ENCODE results near the gene PPP1R3D. TPM values are rescaled to one million over a fixed set of nuclear protein-coding genes. Genes with fewer than 3 reads are reported as not detected.

Gene PPP1R3D
- total RNA-seq, 1 donor from 2014 or later = 4.5 TPM

DNA sequence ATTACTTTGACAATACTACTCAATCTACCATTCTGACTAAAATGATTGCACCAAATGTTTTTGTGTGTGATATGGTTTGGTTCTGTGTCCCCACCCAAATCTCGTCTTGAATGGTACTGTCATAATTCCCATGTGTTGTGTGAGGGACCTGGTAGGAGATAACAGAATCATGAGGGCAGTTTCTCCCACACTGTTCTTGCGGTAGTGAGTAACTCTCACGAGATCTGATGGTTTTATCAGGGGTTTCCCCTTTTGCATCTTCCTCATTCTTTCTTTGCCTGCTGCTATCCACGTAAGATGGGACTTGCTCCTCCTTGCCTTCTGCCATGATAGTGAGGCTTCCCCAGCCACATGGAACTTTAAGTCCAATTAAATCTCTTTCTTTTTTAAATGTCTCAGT is 27.5 kb downstream of the PPP1R3D start:
- Mint-ChIP-seq H3K27ac (no peak overlapping the region), H3K27me3 (ENCODE audit: low read depth) (peaks cover under 1% of the 10 kb centered on the region), H3K4me1 (peaks cover 2% of the 10 kb centered on the region), H3K9me3 (no peaks in the 10 kb centered on the region), H3K4me3 (no peak overlapping the region), H3K36me3 (no peaks in the 10 kb centered on the region)
- DNase-seq (ENCODE audit: low spot score in 2 of 2, unreplicated experiment in 2 of 2) = no peak
- TF ChIP-seq CTCF (IDR thresholded peaks at IDR 0.05; ENCODE audit: unreplicated experiment) = no peak

GRCh38 chr20:59911041-59911440 is 29.1 kb downstream of the PPP1R3D start:
- Mint-ChIP-seq H3K9me3 (no peaks in the 10 kb centered on the region), H3K27me3 (ENCODE audit: low read depth) (peaks cover 6% of the 10 kb centered on the region), H3K4me3 (no peak overlapping the region), H3K27ac (no peak overlapping the region), H3K36me3 (no peaks in the 10 kb centered on the region), H3K4me1 (peaks cover 2% of the 10 kb centered on the region)
- no peak for TF ChIP-seq CTCF (IDR thresholded peaks at IDR 0.05; ENCODE audit: unreplicated experiment)
- no peak for DNase-seq (ENCODE audit: low spot score in 2 of 2, unreplicated experiment in 2 of 2)

DNA sequence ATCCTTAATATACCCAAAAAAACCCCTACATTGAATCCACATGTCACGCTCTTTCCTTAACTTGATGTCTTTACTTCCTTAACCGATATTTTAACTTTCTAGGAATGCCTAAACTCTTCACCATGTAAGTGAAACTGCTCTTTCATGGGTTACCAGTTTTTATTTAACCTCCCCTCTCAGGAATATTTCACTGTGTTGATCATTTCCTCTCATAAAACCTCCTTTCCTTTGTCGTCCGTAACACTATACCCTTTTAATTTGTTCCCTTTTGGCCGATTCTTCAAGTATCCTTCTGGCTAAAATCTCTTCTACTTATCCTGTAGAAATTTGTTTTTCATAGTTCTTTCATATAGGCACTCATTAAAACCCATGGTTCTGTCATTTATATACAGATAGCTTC is 31.2 kb downstream of the PPP1R3D start:
- Mint-ChIP-seq H3K27me3 (ENCODE audit: low read depth) (peaks cover 14% of the 10 kb centered on the region), H3K9me3 (no peaks in the 10 kb centered on the region), H3K36me3 (no peaks in the 10 kb centered on the region), H3K4me3 (no peak overlapping the region), H3K4me1 (peaks cover 2% of the 10 kb centered on the region), H3K27ac (no peak overlapping the region)
- TF ChIP-seq CTCF (IDR thresholded peaks at IDR 0.05; ENCODE audit: unreplicated experiment) = no peak
- no peak for DNase-seq (ENCODE audit: low spot score in 2 of 2, unreplicated experiment in 2 of 2)

- peaks cover 19% of the 10 kb centered on the region for H3K27me3 Mint-ChIP-seq (ENCODE audit: low read depth)
- DNase-seq (ENCODE audit: low spot score in 2 of 2, unreplicated experiment in 2 of 2) = no peak
- H3K9me3 Mint-ChIP-seq = no peaks in the 10 kb centered on the region
- H3K4me1 Mint-ChIP-seq = no peaks in the 10 kb centered on the region
- no peak for TF ChIP-seq CTCF (IDR thresholded peaks at IDR 0.05; ENCODE audit: unreplicated experiment)
- no peaks in the 10 kb centered on the region for H3K36me3 Mint-ChIP-seq
- no peak overlapping the region for H3K4me3 Mint-ChIP-seq
- H3K27ac Mint-ChIP-seq = no peak overlapping the region
Measured at GRCh38 chr20:59903621-59904020, 36.5 kb downstream of the PPP1R3D start.

DNA sequence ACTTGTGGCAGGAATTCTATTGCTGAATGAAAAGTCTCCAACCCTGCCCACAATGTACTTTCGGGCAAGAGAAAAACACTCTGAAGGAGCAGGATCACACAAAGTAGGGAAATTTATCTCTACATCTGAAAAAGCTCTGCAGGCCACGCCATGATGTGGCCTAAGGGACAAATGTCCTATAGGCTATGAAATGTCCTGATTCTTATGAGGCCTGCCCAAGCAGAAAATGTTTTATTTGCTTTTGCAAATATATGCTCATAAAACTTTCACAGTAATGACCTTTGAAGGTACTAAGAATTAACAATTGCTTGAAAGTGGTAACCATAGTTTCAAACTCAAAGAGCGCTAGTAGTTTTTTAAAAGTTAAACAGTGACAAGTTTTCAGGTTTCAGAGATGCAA is 37.6 kb downstream of the PPP1R3D start:
- H3K27ac Mint-ChIP-seq = no peak overlapping the region
- no peak overlapping the region for H3K4me3 Mint-ChIP-seq
- H3K27me3 Mint-ChIP-seq (ENCODE audit: low read depth) = peaks cover 19% of the 10 kb centered on the region
- no peaks in the 10 kb centered on the region for H3K36me3 Mint-ChIP-seq
- no peak for DNase-seq (ENCODE audit: low spot score in 2 of 2, unreplicated experiment in 2 of 2)
- no peak for TF ChIP-seq CTCF (IDR thresholded peaks at IDR 0.05; ENCODE audit: unreplicated experiment)
- no peaks in the 10 kb centered on the region for H3K9me3 Mint-ChIP-seq
- H3K4me1 Mint-ChIP-seq = no peaks in the 10 kb centered on the region

DNA sequence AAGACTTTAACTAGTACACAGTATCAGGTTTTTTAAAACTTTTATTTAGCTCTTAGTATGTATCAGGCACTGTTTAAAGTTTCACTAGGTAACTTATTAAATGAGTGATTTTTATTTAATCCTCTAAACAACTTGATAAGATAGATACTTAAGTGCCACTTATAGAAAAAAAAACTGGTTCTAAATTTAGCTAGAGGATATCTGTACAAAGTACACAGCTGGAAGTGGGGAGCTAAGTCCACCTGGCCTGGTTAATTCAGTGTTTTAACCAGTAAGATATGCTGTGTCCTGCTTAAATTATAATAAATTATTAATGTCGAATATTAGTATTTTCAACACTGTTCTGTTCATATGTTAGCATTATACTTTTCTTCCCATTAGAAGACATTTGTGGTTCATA is 44.2 kb downstream of the PPP1R3D start:
- no peaks in the 10 kb centered on the region for H3K9me3 Mint-ChIP-seq
- no peaks in the 10 kb centered on the region for H3K36me3 Mint-ChIP-seq
- H3K27me3 Mint-ChIP-seq (ENCODE audit: low read depth) = peaks cover 27% of the 10 kb centered on the region

More for the DNA sequence above, 44.2 kb downstream of the PPP1R3D start:
- Mint-ChIP-seq H3K4me1 (no peaks in the 10 kb centered on the region), H3K4me3 (no peak overlapping the region), H3K27ac (no peak overlapping the region)
- DNase-seq (ENCODE audit: low spot score in 2 of 2, unreplicated experiment in 2 of 2) = no peak
- TF ChIP-seq CTCF (IDR thresholded peaks at IDR 0.05; ENCODE audit: unreplicated experiment) = no peak
